Body of pancreas (tissue), 4 donors: ENCODE results near the gene MAP3K20. TPM values are rescaled to one million over a fixed set of nuclear protein-coding genes. Genes with fewer than 3 reads are reported as not detected.
A peak's percentile ranks its signal among the peaks of the same experiment; 100 is the strongest.

Source experiments
- ATAC-seq: fragments of 150-250 bp; one replicate; pipeline ENCODE4 v1.9.1; 2016
- DNase-seq, 4 donors: peaks; one replicate each; pipeline ENCODE4 v3.0.0-alpha.2; 2019
- H3K27ac ChIP-seq, 4 donors: fragments of 200-600 bp; sonication (generic); 1 replicate in 3 of 4; 2 replicates in 1 of 4; pipeline versions ENCODE4 v1.5.1 to v1.6.1; 2016 to 2019; ENCODE audit warnings: mild to moderate bottlenecking in 1 of 4, mixed read lengths in 1 of 4, moderate library complexity in 1 of 4
- H3K27me3 ChIP-seq, 2 donors: fragments of 200-600 bp; sonication (generic); one replicate each; pipeline ENCODE4 v1.6.0; 2016; ENCODE audit warnings: mild to moderate bottlenecking in 1 of 2
- H3K36me3 ChIP-seq, 2 donors: fragments of 200-600 bp; sonication (generic); replicated peaks in 1 of 2; 2 replicates each; pipeline ENCODE4 v1.5.1; 2016; ENCODE audit warnings: low read depth in 2 of 2; ENCODE audit not compliant: insufficient read depth in 1 of 2
- H3K4me1 ChIP-seq: fragments of 200-600 bp; sonication (generic); one replicate; pipeline ENCODE4 v1.6.0; 2016
- H3K4me3 ChIP-seq, 2 donors: fragments of 200-600 bp; sonication (generic); 1 replicate in 1 of 2; 2 replicates in 1 of 2; pipeline ENCODE4 v1.5.1; 2016 to 2019
- H3K9me3 ChIP-seq, 3 donors: fragments of 200-600 bp; sonication (generic); 1 replicate in 2 of 3; 2 replicates in 1 of 3; pipeline ENCODE4 v1.5.1; 2016
- POLR2A ChIP-seq, 3 donors: fragments of 450-650 bp; IDR thresholded peaks; one replicate each; pipeline ENCODE4 v1.6.1; 2016; ENCODE audit warnings: antibody characterized with exemption in 3 of 3, mild to moderate bottlenecking in 2 of 3
- WGBS, 2 donors: methylation state at CpG; one replicate each; pipeline ENCODE4 v1.1.5; 2017; 5-methylcytosine and 5-hydroxymethylcytosine counted together
- intact Hi-C: fragments of 100-400 bp; cut with DNase I; formaldehyde crosslinking; loops from one replicate; pipeline ENCODE4 v1.15.1; 2023
- total RNA-seq, 2 donors: library from RNA; depleted of rRNA; stranded (reverse); fragments of >200 nt; gene quantifications; one replicate each; pipeline ENCODE4 v1.1.0, GENCODE V29; 2016
- TF ChIP-seq, protein P1 (sequence below), 7 experiments: fragments of 450-650 bp in 4 of 7; fragments of 200-600 bp in 3 of 7; sonication (generic) in 3 of 7; IDR thresholded peaks; one replicate each; pipeline ENCODE4 v1.5.1; 2016 to 2019; ENCODE audit warnings: antibody characterized with exemption in 7 of 7

The MAP3K20 gene
- total RNA-seq, 2 donors from 2014 or later, result 11.5 to 18.7 TPM

GRCh38 chr2:173066887-173067676, 8.6 kb upstream of the MAP3K20 start:
- DNase-seq, result no peak
- no peaks in the 10 kb centered on the region for H3K4me1 ChIP-seq
- ATAC-seq, result no peak

GRCh38 chr2:173075056-173075780, 428 bp upstream of the MAP3K20 start:
- Histone ChIP-seq H3K27ac (peak overlapping the region; percentile 84 to 91 (median 88)), H3K9me3 (no peaks in the 10 kb centered on the region), H3K36me3 (no peaks in the 10 kb centered on the region), H3K4me1 (peaks cover 17% of the 10 kb centered on the region), H3K27me3 (no peaks in the 10 kb centered on the region), H3K4me3 (peak overlapping the region; percentile 8 to 56)
- ATAC-seq (peak; percentile 2), DNase-seq (no peak)
- no peak for TF ChIP-seq POLR2A (IDR thresholded peaks at IDR 0.05)
- TF ChIP-seq, protein P1, sequence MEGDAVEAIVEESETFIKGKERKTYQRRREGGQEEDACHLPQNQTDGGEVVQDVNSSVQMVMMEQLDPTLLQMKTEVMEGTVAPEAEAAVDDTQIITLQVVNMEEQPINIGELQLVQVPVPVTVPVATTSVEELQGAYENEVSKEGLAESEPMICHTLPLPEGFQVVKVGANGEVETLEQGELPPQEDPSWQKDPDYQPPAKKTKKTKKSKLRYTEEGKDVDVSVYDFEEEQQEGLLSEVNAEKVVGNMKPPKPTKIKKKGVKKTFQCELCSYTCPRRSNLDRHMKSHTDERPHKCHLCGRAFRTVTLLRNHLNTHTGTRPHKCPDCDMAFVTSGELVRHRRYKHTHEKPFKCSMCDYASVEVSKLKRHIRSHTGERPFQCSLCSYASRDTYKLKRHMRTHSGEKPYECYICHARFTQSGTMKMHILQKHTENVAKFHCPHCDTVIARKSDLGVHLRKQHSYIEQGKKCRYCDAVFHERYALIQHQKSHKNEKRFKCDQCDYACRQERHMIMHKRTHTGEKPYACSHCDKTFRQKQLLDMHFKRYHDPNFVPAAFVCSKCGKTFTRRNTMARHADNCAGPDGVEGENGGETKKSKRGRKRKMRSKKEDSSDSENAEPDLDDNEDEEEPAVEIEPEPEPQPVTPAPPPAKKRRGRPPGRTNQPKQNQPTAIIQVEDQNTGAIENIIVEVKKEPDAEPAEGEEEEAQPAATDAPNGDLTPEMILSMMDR (IDR thresholded peaks at IDR 0.05), result no peak
- WGBS, 2 donors, result 7 to 18% methylated on average over 13 to 25 of the region's 25 CpGs
- intact Hi-C loops, result no loop called here

More at GRCh38 chr2:173066887-173067676, 8.6 kb upstream of the MAP3K20 start:
- H3K9me3 ChIP-seq, result no peaks in the 10 kb centered on the region
- no peak overlapping the region for H3K27ac ChIP-seq
- H3K36me3 ChIP-seq, result no peaks in the 10 kb centered on the region
- TF ChIP-seq POLR2A (IDR thresholded peaks at IDR 0.05), result no peak
- intact Hi-C loops, result no loop called here
- no peak overlapping the region for H3K4me3 ChIP-seq
- WGBS, 2 donors, result 79 to 81% methylated on average over 6 of the region's 6 CpGs
- no peaks in the 10 kb centered on the region for H3K27me3 ChIP-seq

DNA sequence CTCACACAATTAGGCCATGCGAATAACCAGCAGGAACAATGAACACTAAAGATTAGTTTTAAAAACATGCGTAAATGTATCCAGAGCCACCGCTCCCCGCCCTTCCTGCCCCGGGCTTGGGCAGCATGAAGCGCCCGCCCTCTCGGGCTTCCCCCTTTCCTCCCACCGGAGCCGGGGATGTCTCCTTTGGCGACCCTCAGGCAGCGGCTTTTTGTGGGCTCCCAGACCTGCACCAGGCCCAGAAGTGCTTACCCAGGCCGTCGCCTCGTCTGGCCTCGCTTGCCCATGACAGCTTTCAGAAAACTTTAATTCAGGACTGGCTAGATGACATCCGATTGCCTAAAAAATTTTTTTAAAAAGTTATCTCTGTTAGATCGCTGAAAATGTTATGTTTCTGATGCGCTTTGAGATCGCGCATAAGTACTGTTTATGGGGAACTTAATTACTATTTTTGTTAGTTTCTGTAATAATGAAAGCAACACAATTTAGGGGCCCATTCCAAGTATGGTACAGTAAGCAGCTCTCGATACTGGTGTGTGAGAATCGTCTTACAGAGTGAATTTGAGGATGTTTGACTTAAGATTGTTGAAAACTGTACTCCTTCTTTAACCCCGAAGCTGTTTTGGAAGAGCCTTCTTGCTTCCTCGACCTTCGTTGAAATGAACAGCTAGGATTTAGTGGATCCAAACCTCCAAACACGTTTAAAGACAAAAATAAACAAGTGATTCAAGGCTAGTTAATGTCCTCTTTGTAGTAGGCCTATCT, 1.1 kb downstream of the MAP3K20 start:
- Histone ChIP-seq H3K36me3 (no peaks in the 10 kb centered on the region), H3K27me3 (no peaks in the 10 kb centered on the region), H3K27ac (peak overlapping the region; percentile 84 to 91 (median 88)), H3K4me3 (peak overlapping the region; percentile 18 to 56), H3K4me1 (peaks cover 17% of the 10 kb centered on the region), H3K9me3 (no peaks in the 10 kb centered on the region)
- ATAC-seq (peak; percentile 28), DNase-seq (peak; percentile 30 to 52 (median 39))
- 4 to 5% methylated on average over 27 of the region's 27 CpGs for WGBS, 2 donors
- TF ChIP-seq, protein P1 (IDR thresholded peaks at IDR 0.05), result no peak
- TF ChIP-seq POLR2A (IDR thresholded peaks at IDR 0.05), result peak in 2 of 3 donors; percentile 25 to 28
- intact Hi-C loops, result no loop called here

DNA sequence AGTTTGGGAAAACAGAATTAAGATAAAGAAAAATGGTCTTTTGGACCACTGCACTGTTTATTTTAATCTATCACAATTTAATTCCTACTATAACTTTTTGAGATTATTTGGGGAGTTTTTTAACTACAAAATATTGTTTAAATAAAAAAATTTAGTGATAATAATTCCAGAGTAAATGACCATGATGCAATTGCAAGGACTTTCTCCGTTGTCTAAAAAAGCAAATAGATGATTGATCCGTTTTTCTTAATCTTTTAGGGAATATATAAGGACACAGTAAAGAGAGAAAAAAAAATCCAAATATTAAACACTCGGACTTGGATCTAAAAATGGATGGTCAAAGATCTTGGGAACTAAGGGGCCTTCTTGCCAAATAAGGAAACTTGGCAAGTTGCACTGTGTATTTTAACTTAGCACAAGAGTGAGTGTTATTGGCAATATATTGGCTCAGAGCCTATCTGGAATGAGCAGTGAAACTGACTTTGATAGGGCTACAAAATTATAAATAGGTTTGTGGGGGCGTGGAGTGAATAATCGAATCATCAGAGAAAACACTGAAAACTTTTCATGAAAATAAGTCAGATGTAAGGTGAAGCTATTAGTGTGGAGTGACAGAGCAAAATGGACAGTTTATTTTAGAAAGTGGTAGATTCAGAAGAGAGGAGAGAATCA, 2.0 kb downstream of the MAP3K20 start:
- intact Hi-C loops, result no loop called here
- Histone ChIP-seq H3K9me3 (no peaks in the 10 kb centered on the region), H3K27me3 (no peaks in the 10 kb centered on the region), H3K27ac (peak overlapping the region in 1 of 4 donors; percentile 91), H3K36me3 (no peaks in the 10 kb centered on the region), H3K4me3 (no peak overlapping the region), H3K4me1 (peaks cover 17% of the 10 kb centered on the region)
- DNase-seq, result no peak
- 11 to 14% methylated on average over 5 of the region's 5 CpGs for WGBS, 2 donors
- no peak for ATAC-seq
- TF ChIP-seq POLR2A (IDR thresholded peaks at IDR 0.05), result no peak
- TF ChIP-seq, protein P1 (IDR thresholded peaks at IDR 0.05), result no peak
